ENCODE results near the gene C19orf81.

- no peak for TF ChIP-seq CTCF (IDR thresholded peaks at IDR 0.05)
- no peak for TF ChIP-seq POLR2AphosphoS5 (IDR thresholded peaks at IDR 0.05; ENCODE audit: insufficient read depth in 1 of 2, low read depth in 1 of 2)
These were observed 41.2 kb downstream of the C19orf81 start for GRCh38 chr19:50690439-50690838.

Measured in vagina (tissue), 2 donors.